GM10248 (cell line): Measurements from ENCODE around the gene ZBED4.

Experiments
- CTCF ChIA-PET: fragments of 300-600 bp; sonication (Branson Sonifier 250); formaldehyde crosslinking; extraction: SDS; loops from one replicate; lab custom pipeline; 2021; ENCODE audit warnings: antibody characterized with exemption; lab: Yijun Ruan, JAX
- POLR2A ChIA-PET: fragments of 350-650 bp; sonication (Branson Sonifier 250); formaldehyde crosslinking; extraction: SDS; loops from one replicate; lab custom pipeline; 2020; ENCODE audit warnings: antibody characterized with exemption; lab: Yijun Ruan, JAX
- DNase-seq: peaks from one replicate; pipeline ENCODE4 v3.0.0; 2012; ENCODE audit errors: extremely low spot score
- CTCF ChIP-seq: IDR thresholded peaks from 2 replicates; pipeline ENCODE4 v1.5.1; 2012; ENCODE audit warnings: mild to moderate bottlenecking, low read depth; ENCODE audit errors: extremely low read depth, missing control alignments, control extremely low read depth

The ZBED4 gene

GRCh38 chr22:49853981-49854831, 562 bp downstream of the ZBED4 start:
- ChIA-PET CTCF (interaction anchor here (1.0 kb wide), 2 partner anchors 17 to 71 kb away, joined by 3 read pairs; no protein-coding TSS in a partner anchor), POLR2A (no interaction called here)
- DNase-seq, result peak; percentile 36
- TF ChIP-seq CTCF, result no peak

GRCh38 chr22:49855251-49855911, 1.7 kb downstream of the ZBED4 start:
- POLR2A ChIA-PET, result no interaction called here
- CTCF ChIA-PET, result interaction anchor here (1.3 kb wide), 1 partner anchor 175 kb away, joined by 4 read pairs; no protein-coding TSS in a partner anchor
- DNase-seq, result no peak

GRCh38 chr22:49856343-49856742, 2.7 kb downstream of the ZBED4 start:
- POLR2A ChIA-PET, result no interaction called here
- TF ChIP-seq CTCF, result no peak
- CTCF ChIA-PET, result interaction anchor here (0.8 to 1.3 kb wide), 3 partner anchors 31 to 174 kb away, joined by 3 to 4 read pairs (median 4); no protein-coding TSS in a partner anchor
- DNase-seq, result no peak

More at GRCh38 chr22:49855251-49855911, 1.7 kb downstream of the ZBED4 start:
- no peak for TF ChIP-seq CTCF

GRCh38 chr22:49856766-49857618, 3.3 kb downstream of the ZBED4 start:
- no peak for DNase-seq
- POLR2A ChIA-PET, result no interaction called here
- CTCF ChIA-PET, result interaction anchor here (0.8 to 1.0 kb wide), 2 partner anchors 30 to 67 kb away, joined by 3 to 4 read pairs; no protein-coding TSS in a partner anchor
- no peak for TF ChIP-seq CTCF

- ChIA-PET CTCF (interaction anchor here (1.4 kb wide), 1 partner anchor 22 kb away, joined by 6 read pairs; no protein-coding TSS in a partner anchor), POLR2A (no interaction called here)
- DNase-seq, result no peak
- TF ChIP-seq CTCF, result no peak
These were observed 5.2 kb downstream of the ZBED4 start for GRCh38 chr22:49858827-49859226.
